Left colon (tissue), 2 donors: Measurements from ENCODE around the gene PMPCA. TPM values are rescaled to one million over a fixed set of nuclear protein-coding genes. Genes with fewer than 3 reads are reported as not detected.

Experiments used
- ATAC-seq: fragments of 200-7000 bp; cut with Tn5 transposase; one replicate; pipeline ENCODE4 v1.9.1; 2020; ENCODE audit warnings: mild to moderate bottlenecking, moderate library complexity
- DNase-seq, 2 donors: peaks; one replicate each; pipeline ENCODE4 v3.0.0-alpha.2; 2020
- intact Hi-C, 2 donors: fragments of 100-400 bp; cut with DNase I in 1 of 2; cut with micrococcal nuclease in 1 of 2; formaldehyde crosslinking; loops; one replicate each; pipeline versions ENCODE4 v1.11.2 to v1.14.0; 2022; cut with DNase I, micrococcal nuclease
- long read RNA-seq: library from polyadenylated mRNA; unstranded; transcript quantifications from one replicate; pipeline ENCODE4 v2.0.0, GENCODE V29; 2021
- total RNA-seq, 2 donors: library from RNA; stranded (reverse); fragmentation: NEBNext Ultra II Directional; extraction: Animal tissue kit (Norgen Biotek cat#: 25700); gene quantifications; one replicate each; pipeline ENCODE4 v1.2.1, GENCODE V29; 2021
- donor health status: DM: no; HTN: no; CAD: no.
- donor health status: DM: yes; HTN: yes; CAD: no.

Gene PMPCA
- 10 to 100 TPM; 43.4 to 52.5 TPM for total RNA-seq
- long read RNA-seq, transcript PMPCA-201 (13 exons, 2,174 nt) = major isoform, 205 of 244 reads
- long read RNA-seq, partial matches to known transcripts = 16 of 244 reads
- long read RNA-seq, other reads (novel, unspliced or antisense) = 23 of 244 reads

GRCh38 chr9:136410500-136411287, at the start of gene PMPCA, which contains the start of gene ENTR1:
TSS of gene PMPCA (plus strand) at chr9:136410658. CDS start at chr9:136410669, 11 bp downstream.
TSS of gene ENTR1 (minus strand) at chr9:136410614. CDS start at chr9:136410397, 217 bp downstream.
- DNase-seq (peak; percentile 91 to 97), ATAC-seq (peak; percentile 96)
- intact Hi-C loops = no loop called here

DNA sequence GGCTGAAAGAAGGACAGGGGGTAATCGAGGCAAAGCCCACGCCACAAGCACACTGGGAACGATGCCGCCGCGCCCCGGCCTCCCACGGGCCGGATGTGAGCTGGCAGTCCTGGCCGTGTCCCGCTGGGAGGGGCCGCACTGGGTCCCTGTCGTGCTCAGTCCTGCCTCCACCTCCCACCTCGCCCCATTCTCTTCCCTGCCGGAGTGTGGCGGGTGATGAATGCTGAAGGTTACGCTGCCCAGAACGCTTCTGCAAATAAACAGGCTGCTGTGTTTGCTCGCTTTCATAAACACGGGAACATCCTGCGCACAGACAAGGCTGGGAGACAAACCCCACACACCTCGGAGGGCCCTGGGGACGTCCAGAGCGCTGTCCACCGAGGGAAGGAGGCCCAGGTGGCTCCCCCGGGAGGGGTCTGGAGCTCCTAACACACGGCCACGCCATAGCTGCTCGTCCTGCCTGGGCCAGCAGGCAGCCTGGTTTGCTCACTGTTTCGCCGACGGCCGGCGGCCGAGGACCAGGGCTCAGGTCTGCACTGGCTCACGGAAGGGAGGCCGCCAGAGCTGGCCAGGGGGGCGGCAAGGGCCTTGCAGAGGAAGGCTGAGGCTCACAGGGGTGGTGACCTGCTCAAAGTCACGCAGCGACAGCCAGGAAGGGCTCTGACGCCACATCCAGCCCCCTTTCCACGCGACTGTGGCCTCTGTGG, 49.3 kb upstream of the PMPCA start:
- DNase-seq (no peak), ATAC-seq (no peak)
- intact Hi-C loops = no loop called here

DNA sequence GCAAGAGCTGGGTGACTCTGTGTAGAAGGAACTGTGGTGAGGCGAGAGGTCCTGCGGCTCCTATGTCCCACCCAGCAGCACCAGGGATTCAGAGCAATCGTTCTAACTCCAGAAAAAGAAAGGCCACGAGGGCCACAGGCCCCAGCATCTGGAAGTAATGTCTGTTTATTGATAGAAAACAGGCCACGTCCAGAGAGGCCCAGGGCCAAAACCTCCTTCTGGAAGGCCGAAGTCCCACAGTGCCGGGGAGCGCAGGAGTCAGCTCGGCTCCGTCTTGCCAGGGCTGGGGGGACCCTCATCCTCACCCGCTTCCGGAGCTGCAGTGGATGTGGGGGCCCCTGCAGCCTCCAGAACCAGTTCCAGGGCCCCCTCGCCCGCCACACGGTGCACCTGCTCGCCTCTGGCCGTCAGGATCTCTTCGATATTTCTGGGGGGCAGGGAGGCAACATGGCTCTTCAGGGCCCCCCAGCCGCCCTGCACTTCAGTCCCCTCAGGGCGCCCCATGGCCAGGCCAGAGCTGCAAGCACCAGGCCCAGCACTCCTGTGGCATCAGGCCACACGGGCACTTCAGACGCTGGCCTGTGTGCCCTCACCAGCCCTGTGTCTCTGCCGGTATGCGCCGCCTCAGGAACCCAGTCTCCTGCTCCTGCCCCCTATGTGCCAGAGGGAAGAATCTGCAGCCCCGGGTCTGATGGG, 48.6 kb upstream of the PMPCA start:
- intact Hi-C loops = no loop called here
- no peak for DNase-seq

GRCh38 chr9:136362450-136362784, 48.0 kb upstream of the PMPCA start:
- intact Hi-C loops = no loop called here
- DNase-seq = peak in 1 of 2 donors; percentile 47
- no peak for ATAC-seq

More for the DNA sequence above, 48.6 kb upstream of the PMPCA start:
- ATAC-seq = no peak

GRCh38 chr9:136363106-136363948, 47.1 kb upstream of the PMPCA start, which contains the start of gene DNLZ:
TSS of gene DNLZ (minus strand) at chr9:136363744. CDS start at chr9:136363714, 30 bp downstream.
- peak; percentile 97 to 99 for DNase-seq
- intact Hi-C loops = no loop called here
- ATAC-seq = peak; percentile 94

DNA sequence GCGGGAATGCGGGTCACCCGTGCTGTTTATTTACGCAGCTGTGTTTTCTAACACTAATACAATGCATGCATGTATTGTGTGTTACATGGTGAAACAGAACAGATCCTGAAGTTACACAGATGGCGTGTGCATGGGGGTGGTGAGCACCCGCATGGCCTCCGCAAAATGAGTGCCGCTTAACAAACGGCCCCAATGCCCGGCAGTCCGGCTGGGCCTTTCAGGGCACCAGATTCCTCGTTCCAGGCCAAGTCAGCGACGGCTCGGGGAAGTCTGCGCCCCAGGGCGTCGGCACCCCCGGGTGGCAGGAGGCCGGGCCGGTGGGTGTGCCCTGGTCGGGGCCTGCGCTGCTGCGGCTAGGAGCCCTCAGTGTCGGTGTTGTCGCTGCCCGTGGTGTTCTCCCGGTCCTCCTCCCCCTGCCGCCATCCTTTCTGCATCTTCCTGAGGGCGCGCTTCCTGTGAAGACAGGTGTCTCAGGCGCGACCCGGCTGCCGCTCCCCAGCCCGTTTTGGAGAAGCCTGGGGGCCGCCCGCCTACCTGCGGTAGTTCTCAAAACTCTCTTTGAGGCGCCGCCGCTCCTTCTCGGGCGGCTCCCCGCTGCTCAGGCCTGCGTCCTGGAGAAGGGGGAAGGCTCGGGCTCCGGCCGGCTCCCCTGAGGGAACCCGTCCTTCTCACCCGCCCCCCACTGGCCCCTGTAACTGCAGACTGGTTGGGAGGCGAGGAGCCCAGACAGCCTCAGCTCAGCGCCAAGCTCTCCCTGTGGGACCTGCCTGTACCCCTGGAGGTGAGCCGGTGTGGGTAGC, 46.3 kb upstream of the PMPCA start:
- intact Hi-C loops = no loop called here
- DNase-seq = no peak
- no peak for ATAC-seq

DNA sequence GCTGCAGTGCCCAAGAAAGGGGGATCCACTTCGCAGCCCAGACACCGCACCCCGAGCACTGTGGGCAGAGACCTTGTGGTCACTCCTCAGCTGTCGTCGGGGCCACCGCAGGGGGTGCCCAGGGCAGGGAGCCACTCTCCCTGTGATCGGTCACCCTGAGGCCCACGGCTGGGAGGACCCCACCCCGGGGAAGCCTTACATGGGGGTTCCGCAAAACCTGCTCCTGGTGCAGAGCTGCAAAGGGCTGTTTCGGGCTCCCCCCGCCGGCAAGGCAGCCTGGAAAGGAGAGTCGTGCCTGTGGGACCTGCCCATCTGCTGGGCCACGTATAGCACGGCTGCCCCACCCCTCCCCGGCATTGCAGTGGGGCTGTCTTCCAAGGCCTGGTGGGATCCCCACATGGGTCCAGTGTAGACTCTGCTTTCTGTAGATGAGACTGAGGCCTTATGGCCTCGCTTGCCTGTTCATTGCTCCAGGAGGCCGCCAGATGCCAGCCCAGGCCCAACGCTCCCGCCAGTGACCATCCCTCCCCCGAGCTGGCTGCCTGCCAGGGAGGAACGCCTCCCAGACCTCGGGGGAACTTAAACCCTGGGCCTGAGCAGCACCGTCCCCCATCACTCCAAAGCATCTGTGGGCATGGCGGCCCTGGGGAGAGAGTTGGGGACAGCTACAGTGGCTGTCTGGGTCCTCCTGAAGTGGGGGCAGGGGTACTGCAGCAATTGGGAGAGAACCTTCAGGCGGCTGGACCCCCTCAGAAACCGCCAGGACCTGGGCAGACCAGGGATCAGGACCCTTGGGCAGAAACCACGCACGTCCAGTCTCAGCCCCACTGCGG, 45.3 kb upstream of the PMPCA start:
- ATAC-seq (no peak), DNase-seq (peak in 1 of 2 donors; percentile 39)
- intact Hi-C loops = no loop called here

DNA sequence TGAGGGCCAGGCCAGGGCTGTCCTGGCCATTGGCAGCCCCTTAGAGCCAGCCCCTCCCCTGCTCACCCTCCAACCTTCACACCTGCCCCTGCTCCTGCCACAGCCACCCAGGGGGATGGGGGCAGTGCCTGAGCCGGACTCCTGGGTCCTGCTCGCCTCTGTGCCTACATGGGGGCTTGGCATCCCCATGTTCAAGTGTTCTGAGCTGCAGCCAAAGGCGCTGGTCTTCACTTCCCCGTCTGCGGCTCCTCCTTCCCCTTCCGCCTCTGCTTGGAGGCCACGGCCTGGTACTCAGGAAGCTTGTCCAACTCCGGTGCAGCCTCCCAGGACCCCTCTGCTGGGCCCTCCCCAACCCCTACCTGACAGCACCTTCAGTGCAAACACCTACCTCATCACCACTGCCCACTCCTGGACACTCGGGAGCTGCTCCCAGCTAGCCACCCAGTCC, 44.7 kb upstream of the PMPCA start:
- intact Hi-C loops = no loop called here
- no peak for ATAC-seq
- no peak for DNase-seq

DNA sequence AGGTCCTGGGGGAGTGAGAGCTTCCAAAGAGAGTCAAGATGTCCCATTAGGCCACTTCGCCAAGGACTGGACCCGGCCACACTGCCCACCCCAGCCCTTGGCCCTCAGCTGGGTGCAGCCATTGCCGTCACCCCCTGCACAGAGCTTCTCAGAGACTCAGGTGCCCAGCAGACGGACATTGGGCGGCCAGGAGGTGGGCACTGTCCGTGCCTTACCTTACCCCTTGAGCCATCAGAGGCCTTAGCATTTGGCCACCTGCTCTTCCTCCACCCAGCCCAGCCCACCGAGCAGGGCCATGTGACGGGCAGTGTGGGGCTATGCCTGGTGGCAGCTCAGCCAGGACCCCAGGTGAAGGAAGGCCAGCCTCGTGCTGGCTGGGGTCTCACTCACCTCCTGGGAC, 43.6 kb upstream of the PMPCA start:
- no peak for DNase-seq
- ATAC-seq = no peak
- intact Hi-C loops = no loop called here

DNA sequence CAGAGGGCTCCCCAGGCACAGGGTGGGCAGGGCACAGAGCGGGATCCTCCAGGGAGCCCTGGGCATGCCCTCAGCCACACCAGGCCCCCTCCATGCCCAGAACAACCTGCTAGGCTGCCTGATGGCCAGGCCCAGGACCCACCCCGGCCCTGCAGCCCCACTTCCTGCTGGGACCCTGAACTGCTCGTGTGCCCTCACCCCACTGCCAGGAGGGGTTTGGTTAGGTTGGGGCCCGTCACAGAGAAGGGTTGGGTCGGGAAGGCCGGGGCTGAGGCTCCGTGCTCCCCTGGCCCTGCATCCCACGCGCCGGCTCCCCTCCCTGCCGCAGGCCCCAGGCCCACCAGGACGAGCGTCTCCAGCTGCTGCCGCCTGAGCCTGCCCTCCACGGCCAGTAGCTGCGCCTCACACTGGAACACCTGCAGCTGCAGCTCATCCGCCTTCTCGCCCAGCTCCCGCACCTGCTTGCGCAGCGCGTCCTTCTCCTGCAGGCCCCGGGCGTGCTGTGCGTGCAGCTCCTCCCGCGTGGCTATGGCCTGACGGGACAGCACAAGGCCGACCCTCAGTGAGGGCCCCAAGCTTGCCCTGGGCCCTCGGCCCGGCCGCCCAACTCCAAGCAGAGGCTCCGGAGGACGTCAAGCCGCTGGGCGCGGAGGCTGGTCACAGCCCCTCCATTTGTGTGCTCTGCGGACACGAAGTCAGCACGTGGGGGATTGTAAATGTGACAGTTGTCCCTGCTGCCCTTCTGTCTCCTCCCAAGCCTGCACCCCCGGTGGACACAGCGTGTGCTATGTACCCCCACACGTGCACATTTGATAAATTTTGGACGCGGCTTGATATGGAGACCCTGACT, 42.9 kb upstream of the PMPCA start:
- ATAC-seq = no peak
- intact Hi-C loops = no loop called here
- DNase-seq = no peak

DNA sequence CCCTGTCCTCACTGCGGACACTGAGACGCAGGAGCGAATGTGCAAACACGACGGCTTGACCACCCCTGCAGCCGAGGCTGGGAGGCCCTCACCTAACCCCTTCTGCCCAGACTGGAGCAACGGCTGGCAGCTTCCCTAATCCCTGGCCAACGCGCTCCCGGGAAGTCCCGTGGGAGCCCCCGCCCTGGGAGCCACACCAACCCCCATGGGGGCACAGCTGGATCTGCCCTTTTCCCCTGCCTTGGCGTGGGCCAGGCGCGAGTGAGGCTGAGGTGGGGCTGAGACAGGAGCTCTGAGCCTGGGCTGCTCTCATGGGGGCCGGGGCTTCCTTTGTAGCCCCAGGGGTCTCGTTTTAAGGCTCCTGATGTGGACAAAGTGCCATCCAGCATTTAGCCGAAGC, 42.3 kb upstream of the PMPCA start:
- no peak for ATAC-seq

GRCh38 chr9:136370037-136370436, 40.4 kb upstream of the PMPCA start:
- intact Hi-C loops = no loop called here
- DNase-seq = no peak
- ATAC-seq = no peak

More for the DNA sequence above, 42.3 kb upstream of the PMPCA start:
- intact Hi-C loops = no loop called here
- DNase-seq = no peak

- no peak for ATAC-seq
Observed at GRCh38 chr9:136370687-136371532, 39.5 kb upstream of the PMPCA start.

DNA sequence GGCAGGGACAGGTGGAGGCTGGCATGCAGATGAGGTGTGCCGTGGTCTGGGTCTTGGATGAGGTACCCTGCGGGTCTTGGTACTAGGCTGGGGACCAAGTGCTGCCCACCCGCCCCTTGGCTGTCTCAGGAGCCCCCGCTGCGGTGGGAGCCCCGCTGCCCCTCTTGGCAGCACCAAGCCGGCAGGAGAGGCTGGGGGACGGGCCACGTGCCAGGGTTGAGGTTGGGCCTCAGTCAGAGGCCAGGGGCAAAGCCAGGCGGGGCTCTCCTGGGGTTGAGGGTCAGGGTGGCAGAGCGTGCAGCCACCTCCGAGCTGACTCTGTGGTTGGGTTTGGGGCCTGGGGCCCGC, 39.0 kb upstream of the PMPCA start:
- intact Hi-C loops = no loop called here
- ATAC-seq = no peak

More at GRCh38 chr9:136370687-136371532, 39.5 kb upstream of the PMPCA start:
- DNase-seq = no peak
- intact Hi-C loops = no loop called here

DNA sequence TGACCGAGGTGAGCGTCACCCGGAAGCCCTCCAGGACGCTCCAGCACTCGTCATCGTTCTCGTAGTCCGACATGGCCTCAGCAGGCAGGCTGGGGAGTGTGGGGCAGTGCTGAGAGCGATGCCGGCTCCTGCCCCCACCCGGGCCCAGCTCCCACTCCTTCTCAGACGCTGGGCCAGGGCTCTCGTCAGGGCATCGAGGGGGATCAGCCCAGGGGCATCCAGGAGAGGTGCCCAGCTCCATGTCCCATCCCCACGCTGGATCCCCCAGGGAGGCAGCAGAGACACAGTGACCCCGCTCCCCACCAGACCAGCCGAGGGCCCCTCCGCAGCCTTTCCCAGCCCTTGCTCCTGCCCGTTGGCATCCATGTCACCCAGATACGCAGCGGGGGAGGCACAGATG, 38.5 kb upstream of the PMPCA start:
- DNase-seq (no peak), ATAC-seq (no peak)
- intact Hi-C loops = no loop called here

More for the DNA sequence above, 39.0 kb upstream of the PMPCA start:
- DNase-seq = no peak
